Activated B cell treated with CpG ODN at 0.5 μM for 24 hours (primary cell): ENCODE data around the gene HDAC6. TPM values are rescaled to one million over a fixed set of nuclear protein-coding genes. Genes with fewer than 3 reads are reported as not detected.

Experiments
- ATAC-seq: fragments of 200-7000 bp; cut with Tn5 transposase; one replicate; pipeline ENCODE4 v1.10.0; 2021; ENCODE audit warnings: low read depth, mild to moderate bottlenecking, moderate library complexity
- CTCF ChIA-PET: fragments of 350-600 bp; sonication (Branson Sonifier 250); formaldehyde crosslinking; loops from one replicate; lab custom pipeline; 2021; ENCODE audit warnings: antibody characterized with exemption; lab: Charles Lee
- POLR2A ChIA-PET: fragments of 350-600 bp; sonication (Branson Sonifier 250); formaldehyde crosslinking; loops from one replicate; lab custom pipeline; 2021; ENCODE audit warnings: antibody characterized with exemption; lab: Charles Lee
- DNase-seq: peaks from one replicate; pipeline ENCODE4 v3.0.0; 2022
- H3K27ac Mint-ChIP-seq: one replicate; pipeline ENCODE4 v1.8.0; 2020; ENCODE audit warnings: mixed read lengths
- H3K27me3 Mint-ChIP-seq: one replicate; pipeline ENCODE4 v1.8.0; 2021; ENCODE audit warnings: mixed read lengths
- H3K36me3 Mint-ChIP-seq: one replicate; pipeline ENCODE4 v1.8.0; 2021; ENCODE audit warnings: low read depth, mixed read lengths
- H3K4me1 Mint-ChIP-seq: one replicate; pipeline ENCODE4 v1.8.0; 2021; ENCODE audit warnings: mixed read lengths
- H3K4me3 Mint-ChIP-seq: one replicate; pipeline ENCODE4 v1.8.0; 2020; ENCODE audit warnings: mild to moderate bottlenecking, mixed read lengths
- H3K9me3 Mint-ChIP-seq: one replicate; pipeline ENCODE4 v1.8.0; 2020; ENCODE audit warnings: mixed read lengths
- intact Hi-C: fragments of 100-400 bp; cut with micrococcal nuclease; formaldehyde crosslinking; loops from one replicate; pipeline ENCODE4 v1.15.1; 2024
- total RNA-seq: library from RNA; stranded (reverse); gene quantifications from 2 replicates; pipeline ENCODE4 v1.2.3, GENCODE V29; 2022
- TF ChIP-seq, protein P1 (sequence below): fragments of 200-600 bp; IDR thresholded peaks from one replicate; pipeline ENCODE4 v1.8.0; 2022; ENCODE audit warnings: antibody characterized with exemption, mild to moderate bottlenecking

HDAC6 gene
- total RNA-seq, 1 donor from 2014 or later = 139 TPM

DNA sequence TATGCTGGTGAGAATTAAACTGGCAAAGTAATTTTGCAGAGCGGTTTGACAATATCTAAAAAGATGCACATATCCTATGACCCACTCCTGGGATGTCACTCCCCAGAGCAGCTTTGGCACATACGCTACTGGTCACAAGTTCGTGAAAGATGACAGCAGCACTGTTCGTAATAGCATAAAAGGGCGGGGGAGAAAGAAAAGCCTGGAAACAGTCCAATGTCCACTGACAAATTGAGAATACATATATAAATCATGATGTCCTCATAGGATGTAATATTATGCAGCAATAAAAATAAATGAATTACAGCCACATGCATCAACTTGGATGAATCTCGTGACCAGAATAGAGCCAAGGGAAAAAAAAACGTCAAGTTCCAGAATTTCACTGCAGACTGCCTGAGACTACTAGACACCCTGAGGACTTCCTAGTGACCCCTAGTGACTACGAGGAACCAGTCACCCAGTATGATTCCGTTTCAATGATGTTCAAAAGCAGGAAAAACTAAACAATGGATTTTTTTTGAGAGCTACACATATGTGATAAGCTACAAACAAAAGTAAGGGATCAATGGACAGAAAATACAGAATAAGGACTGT lies 31.8 kb downstream of the HDAC6 start:
- H3K27ac Mint-ChIP-seq = no peak overlapping the region
- no peaks in the 10 kb centered on the region for H3K36me3 Mint-ChIP-seq
- H3K4me3 Mint-ChIP-seq = no peak overlapping the region
- CTCF ChIA-PET = no interaction called here
- ATAC-seq = no peak
- peaks cover 12% of the 10 kb centered on the region for H3K4me1 Mint-ChIP-seq
- TF ChIP-seq, protein P1, sequence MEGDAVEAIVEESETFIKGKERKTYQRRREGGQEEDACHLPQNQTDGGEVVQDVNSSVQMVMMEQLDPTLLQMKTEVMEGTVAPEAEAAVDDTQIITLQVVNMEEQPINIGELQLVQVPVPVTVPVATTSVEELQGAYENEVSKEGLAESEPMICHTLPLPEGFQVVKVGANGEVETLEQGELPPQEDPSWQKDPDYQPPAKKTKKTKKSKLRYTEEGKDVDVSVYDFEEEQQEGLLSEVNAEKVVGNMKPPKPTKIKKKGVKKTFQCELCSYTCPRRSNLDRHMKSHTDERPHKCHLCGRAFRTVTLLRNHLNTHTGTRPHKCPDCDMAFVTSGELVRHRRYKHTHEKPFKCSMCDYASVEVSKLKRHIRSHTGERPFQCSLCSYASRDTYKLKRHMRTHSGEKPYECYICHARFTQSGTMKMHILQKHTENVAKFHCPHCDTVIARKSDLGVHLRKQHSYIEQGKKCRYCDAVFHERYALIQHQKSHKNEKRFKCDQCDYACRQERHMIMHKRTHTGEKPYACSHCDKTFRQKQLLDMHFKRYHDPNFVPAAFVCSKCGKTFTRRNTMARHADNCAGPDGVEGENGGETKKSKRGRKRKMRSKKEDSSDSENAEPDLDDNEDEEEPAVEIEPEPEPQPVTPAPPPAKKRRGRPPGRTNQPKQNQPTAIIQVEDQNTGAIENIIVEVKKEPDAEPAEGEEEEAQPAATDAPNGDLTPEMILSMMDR = no peak
- H3K27me3 Mint-ChIP-seq = peaks cover 30% of the 10 kb centered on the region
- intact Hi-C loops = no loop called here
- H3K9me3 Mint-ChIP-seq = no peaks in the 10 kb centered on the region
- DNase-seq = no peak
- POLR2A ChIA-PET = no interaction called here

DNA sequence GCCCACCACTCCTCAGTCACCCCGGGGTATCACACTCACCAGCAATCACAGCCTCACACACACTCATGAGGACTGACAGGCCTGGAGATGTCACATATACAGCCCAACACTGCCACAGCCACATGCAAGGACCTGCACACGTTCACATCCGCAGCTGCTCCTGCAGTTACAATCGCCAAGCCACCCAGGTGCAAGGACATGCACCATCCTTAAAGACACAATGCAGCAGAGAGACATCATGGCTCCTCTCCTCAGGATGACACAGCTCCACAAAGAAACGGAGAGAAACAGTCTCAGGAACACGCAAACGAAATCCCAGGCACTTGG lies 32.5 kb downstream of the HDAC6 start:
- H3K27me3 Mint-ChIP-seq = peaks cover 29% of the 10 kb centered on the region
- no peak for ATAC-seq
- H3K27ac Mint-ChIP-seq = no peak overlapping the region
- TF ChIP-seq, protein P1 = no peak
- DNase-seq = no peak
- H3K36me3 Mint-ChIP-seq = no peaks in the 10 kb centered on the region
- CTCF ChIA-PET = no interaction called here
- intact Hi-C loops = no loop called here
- H3K4me1 Mint-ChIP-seq = peaks cover 12% of the 10 kb centered on the region
- no peaks in the 10 kb centered on the region for H3K9me3 Mint-ChIP-seq
- POLR2A ChIA-PET = interaction anchor here (0.7 kb wide), 1 partner anchor 338 kb away, joined by 3 read pairs; no protein-coding TSS in a partner anchor
- peak overlapping the region; percentile 55 for H3K4me3 Mint-ChIP-seq

DNA sequence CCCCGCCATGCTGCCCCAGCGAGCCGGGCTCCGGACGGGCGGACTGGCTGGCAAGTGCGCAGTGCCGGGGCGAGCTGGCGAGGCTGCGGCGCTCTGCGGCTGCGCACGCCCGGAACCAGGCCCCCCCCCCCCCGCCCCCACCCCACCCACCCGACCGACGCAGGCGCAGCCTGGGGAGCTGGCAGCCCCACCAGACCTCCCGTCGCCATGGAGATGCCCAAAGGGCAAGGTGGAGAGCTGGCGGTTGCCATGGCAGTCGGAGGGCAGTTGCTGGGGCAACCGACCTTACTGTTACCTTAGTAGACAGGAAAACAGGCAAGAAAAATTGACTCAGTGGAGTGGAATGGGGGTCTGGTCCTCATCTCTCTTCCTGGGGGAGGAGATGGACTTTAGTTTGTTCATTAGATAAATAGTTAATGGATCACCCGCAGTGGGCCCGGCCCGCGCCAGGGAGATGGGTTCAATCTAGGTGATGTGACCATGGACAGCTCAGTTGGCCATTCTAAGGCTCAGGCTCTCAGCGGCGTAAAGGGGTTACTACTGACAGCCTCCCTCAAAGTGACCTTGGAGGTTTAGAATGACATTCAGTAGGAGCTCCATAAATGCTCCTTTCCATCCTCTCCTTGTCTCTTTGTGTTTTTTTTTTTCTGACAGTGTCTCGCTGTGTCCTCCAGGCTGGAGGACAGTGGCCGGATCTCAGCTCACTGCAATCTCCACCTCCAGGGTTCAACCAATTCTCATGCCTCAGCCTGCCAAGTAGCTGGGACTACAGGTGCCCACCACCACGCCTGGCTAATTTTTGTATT lies 33.9 kb downstream of the HDAC6 start, which contains the start of gene PCSK1N:
TSS of gene PCSK1N (minus strand) at position 87 of the 806 bp plus-strand sequence. CDS start at position 9, 78 bp downstream.
- Mint-ChIP-seq H3K9me3 (no peaks in the 10 kb centered on the region), H3K36me3 (no peaks in the 10 kb centered on the region), H3K4me3 (peak within 1 kb of the TSS; percentile 55), H3K4me1 (peaks cover 12% of the 10 kb centered on the region), H3K27ac (no peak within 1 kb of the TSS), H3K27me3 (peaks cover 25% of the 10 kb centered on the region)
- ChIA-PET CTCF (no interaction called here), POLR2A (interaction anchor here (1.2 kb wide), 1 partner anchor 34 kb away, joined by 3 read pairs; the partner anchor contains the start of gene HDAC6)
- no peak for DNase-seq
- intact Hi-C loops = no loop called here
- TF ChIP-seq, protein P1 = no peak
- ATAC-seq = no peak

DNA sequence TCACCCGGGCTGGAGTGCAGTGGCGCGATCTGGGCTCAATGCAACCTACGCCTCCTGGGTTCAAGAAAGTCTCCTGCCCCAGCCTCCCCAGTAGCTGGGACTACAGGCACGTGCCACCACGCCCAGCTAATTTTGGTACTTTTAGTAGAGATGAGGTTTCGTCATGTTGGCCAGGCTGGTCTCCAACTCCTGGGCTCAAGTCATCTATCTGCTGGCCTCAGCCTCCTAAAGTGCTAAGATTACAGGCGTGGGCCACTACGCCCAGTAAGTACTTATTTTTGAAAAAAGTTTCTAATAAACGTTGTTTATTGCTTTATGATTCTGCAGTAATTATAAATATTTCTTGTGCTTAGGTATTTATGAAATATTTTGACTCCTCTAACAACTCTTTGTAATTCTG lies 37.8 kb downstream of the HDAC6 start:
- TF ChIP-seq, protein P1 = no peak
- peaks cover 5% of the 10 kb centered on the region for H3K4me1 Mint-ChIP-seq
- ATAC-seq (no peak), DNase-seq (no peak)
- peaks cover 16% of the 10 kb centered on the region for H3K27me3 Mint-ChIP-seq
- H3K4me3 Mint-ChIP-seq = no peak overlapping the region
- POLR2A ChIA-PET = no interaction called here
- H3K27ac Mint-ChIP-seq = no peak overlapping the region
- intact Hi-C loops = no loop called here
- CTCF ChIA-PET = no interaction called here
- no peaks in the 10 kb centered on the region for H3K36me3 Mint-ChIP-seq
- H3K9me3 Mint-ChIP-seq = no peaks in the 10 kb centered on the region

DNA sequence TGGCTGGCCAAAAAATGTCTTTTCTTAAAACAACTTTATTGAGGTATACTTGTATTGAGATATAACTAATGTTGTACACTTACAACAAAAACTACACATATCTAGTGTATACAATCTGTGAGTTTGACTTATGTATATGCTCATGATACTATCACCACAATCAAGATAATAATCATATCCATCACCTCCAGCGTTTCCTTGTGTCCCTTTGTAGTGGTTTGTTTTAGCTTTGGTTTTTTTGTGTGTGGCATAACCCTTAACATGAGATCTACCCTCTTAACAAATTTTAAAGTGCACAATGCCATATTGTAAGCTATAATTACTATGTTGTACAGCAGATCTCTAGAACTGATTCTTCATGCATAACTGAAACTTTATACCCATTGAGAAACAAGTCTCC lies 47.0 kb downstream of the HDAC6 start:
- TF ChIP-seq, protein P1 = no peak
- ChIA-PET POLR2A (no interaction called here), CTCF (no interaction called here)
- Mint-ChIP-seq H3K27ac (no peak overlapping the region), H3K36me3 (no peaks in the 10 kb centered on the region), H3K27me3 (peaks cover 2% of the 10 kb centered on the region), H3K4me3 (no peak overlapping the region), H3K9me3 (no peaks in the 10 kb centered on the region), H3K4me1 (peaks cover 5% of the 10 kb centered on the region)
- no peak for DNase-seq
- intact Hi-C loops = no loop called here
- no peak for ATAC-seq
